Spleen (tissue), 11 donors: Measurements from ENCODE around the gene OR51M1. TPM values are rescaled to one million over a fixed set of nuclear protein-coding genes. Genes with fewer than 3 reads are reported as not detected.
"Not testable (repeated sequence)": the region's sequence is repeated elsewhere in the genome, so short reads cannot be mapped to it uniquely, and the experiment has no call there.

Source experiments
- DNase-seq: peaks from one replicate; pipeline ENCODE4 v3.0.0-alpha.2; 2020
- H3K27ac ChIP-seq, 8 donors: fragments of 200-600 bp; sonication (generic) in 7 of 8; 1 replicate in 4 of 8; 2 replicates in 4 of 8; pipeline versions ENCODE4 v1.5.0 to v1.8.0; 2016 to 2021; ENCODE audit warnings: inconsistent platforms in 4 of 8, mild to moderate bottlenecking in 4 of 8, moderate library complexity in 1 of 8
- H3K27me3 ChIP-seq, 7 donors: fragments of 200-600 bp; sonication (generic) in 6 of 7; replicated peaks in 1 of 7; 1 replicate in 4 of 7; 2 replicates in 3 of 7; pipeline versions ENCODE4 v1.5.0 to v1.8.0; 2016 to 2021; ENCODE audit warnings: inconsistent platforms in 3 of 7, mild to moderate bottlenecking in 1 of 7
- H3K36me3 ChIP-seq, 6 donors: fragments of 200-600 bp; sonication (generic) in 5 of 6; 1 replicate in 4 of 6; 2 replicates in 2 of 6; pipeline versions ENCODE4 v1.5.0 to v1.8.0; 2016 to 2021; ENCODE audit warnings: inconsistent platforms in 2 of 6
- H3K4me1 ChIP-seq, 6 donors: fragments of 200-600 bp; sonication (generic) in 5 of 6; 1 replicate in 3 of 6; 2 replicates in 3 of 6; pipeline versions ENCODE4 v1.5.0 to v1.8.0; 2016 to 2021; ENCODE audit warnings: inconsistent platforms in 3 of 6
- H3K4me3 ChIP-seq, 8 donors: fragments of 200-600 bp; sonication (generic) in 7 of 8; 1 replicate in 4 of 8; 2 replicates in 4 of 8; pipeline versions ENCODE4 v1.5.0 to v1.8.0; 2016 to 2021; ENCODE audit warnings: inconsistent platforms in 4 of 8, mild to moderate bottlenecking in 4 of 8, moderate library complexity in 2 of 8
- H3K9me3 ChIP-seq, 8 donors: fragments of 200-600 bp; sonication (generic) in 7 of 8; 1 replicate in 4 of 8; 2 replicates in 4 of 8; pipeline versions ENCODE4 v1.5.0 to v1.8.0; 2016 to 2021; ENCODE audit warnings: inconsistent platforms in 4 of 8
- POLR2A ChIP-seq, 3 donors: fragments of 450-650 bp; IDR thresholded peaks; one replicate each; pipeline ENCODE4 v1.5.1; 2017; ENCODE audit warnings: antibody characterized with exemption in 3 of 3, mild to moderate bottlenecking in 1 of 3
- POLR2AphosphoS5 ChIP-seq, 3 donors: sonication (generic); formaldehyde crosslinking; IDR thresholded peaks; one replicate each; pipeline ENCODE4 v1.5.1; 2017; ENCODE audit warnings: antibody characterized with exemption in 3 of 3
- WGBS, 5 donors: extraction: QIAGEN DNeasy Blood & Tissue Kit in 3 of 5; methylation state at CpG; one replicate each; pipeline versions ENCODE4 v1.1.5 to v1.1.7; 2013 to 2018; 5-methylcytosine and 5-hydroxymethylcytosine counted together
- intact Hi-C: fragments of 100-400 bp; cut with DNase I; formaldehyde crosslinking; loops from one replicate; pipeline ENCODE4 v1.15.0; 2023; ENCODE audit warnings: low total_unique reads
- polyA plus RNA-seq, 3 donors: library from polyadenylated mRNA; stranded (reverse); fragments of 200-250 nt; gene quantifications; one replicate each; pipeline ENCODE4 v1.2.1, GENCODE V29; 2013
- total RNA-seq, 7 donors: library from RNA; depleted of rRNA in 3 of 7; stranded (reverse); fragments of >200 nt in 3 of 7; fragmentation: NEBNext Ultra II Directional in 4 of 7; extraction: Animal tissue kit (Norgen Biotek cat#: 25700) in 4 of 7; gene quantifications; one replicate each; pipeline versions ENCODE4 v1.1.0 to v1.2.1, GENCODE V29; 2016 to 2021
- TF ChIP-seq, protein P1 (sequence below), 11 experiments: fragments of 200-600 bp in 7 of 11; fragments of 450-650 bp in 4 of 11; sonication (generic) in 4 of 11; IDR thresholded peaks in 8 of 11; conservative IDR thresholded peaks in 3 of 11; 1 replicate in 7 of 11; 2 replicates in 4 of 11; pipeline versions ENCODE4 v1.4.0 to v1.8.0; 2016 to 2021; ENCODE audit warnings: antibody characterized with exemption in 11 of 11, inconsistent platforms in 4 of 11, mild to moderate bottlenecking in 1 of 11
- donor health status: healthy with polysubstance abuse.
- donor health status: DM: no; HTN: no; CAD: no; lungs with moderate emphysema.
- donor health status: DM: no; HTN: no; CAD: no.
- donor health status: Bipolar disorder and iron deficiency.
- donor health status: healthy.
- donor health status: DM: no; HTN: no; CAD: no.
- donor health status: DM: yes; HTN: yes; CAD: no.

OR51M1 gene
- total and polyA plus RNA-seq, 10 donors = not detected

DNA sequence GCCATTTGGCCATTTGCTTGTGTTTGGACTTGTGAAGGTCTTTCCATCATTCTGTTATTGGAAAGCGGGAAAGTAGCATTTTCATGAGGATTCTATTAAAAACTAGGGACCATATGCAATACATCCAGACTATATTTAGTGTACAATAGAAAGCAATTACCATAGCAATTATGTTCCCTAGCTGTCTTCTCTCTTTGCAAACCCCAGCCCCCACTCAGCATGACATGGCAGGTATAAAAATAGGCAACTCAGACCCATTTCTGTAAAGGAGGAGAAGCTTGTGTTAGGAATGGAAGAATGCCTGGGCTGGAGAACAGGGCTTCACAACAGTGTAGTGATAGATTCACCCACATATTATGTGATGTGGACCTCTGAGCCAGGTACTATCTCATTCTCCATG lies 19.9 kb upstream of the OR51M1 start:
- Histone ChIP-seq H3K27me3 (no peaks in the 10 kb centered on the region), H3K9me3 (peaks cover 0 to 3% (median 0%) of the 10 kb centered on the region in 8 donors), H3K27ac (no peak overlapping the region), H3K36me3 (no peaks in the 10 kb centered on the region), H3K4me3 (no peak overlapping the region), H3K4me1 (no peaks in the 10 kb centered on the region)
- intact Hi-C loops = no loop called here
- no peak for DNase-seq
- TF ChIP-seq POLR2A (IDR thresholded peaks at IDR 0.05) (no peak), POLR2AphosphoS5 (IDR thresholded peaks at IDR 0.05) (no peak)
- TF ChIP-seq, protein P1, sequence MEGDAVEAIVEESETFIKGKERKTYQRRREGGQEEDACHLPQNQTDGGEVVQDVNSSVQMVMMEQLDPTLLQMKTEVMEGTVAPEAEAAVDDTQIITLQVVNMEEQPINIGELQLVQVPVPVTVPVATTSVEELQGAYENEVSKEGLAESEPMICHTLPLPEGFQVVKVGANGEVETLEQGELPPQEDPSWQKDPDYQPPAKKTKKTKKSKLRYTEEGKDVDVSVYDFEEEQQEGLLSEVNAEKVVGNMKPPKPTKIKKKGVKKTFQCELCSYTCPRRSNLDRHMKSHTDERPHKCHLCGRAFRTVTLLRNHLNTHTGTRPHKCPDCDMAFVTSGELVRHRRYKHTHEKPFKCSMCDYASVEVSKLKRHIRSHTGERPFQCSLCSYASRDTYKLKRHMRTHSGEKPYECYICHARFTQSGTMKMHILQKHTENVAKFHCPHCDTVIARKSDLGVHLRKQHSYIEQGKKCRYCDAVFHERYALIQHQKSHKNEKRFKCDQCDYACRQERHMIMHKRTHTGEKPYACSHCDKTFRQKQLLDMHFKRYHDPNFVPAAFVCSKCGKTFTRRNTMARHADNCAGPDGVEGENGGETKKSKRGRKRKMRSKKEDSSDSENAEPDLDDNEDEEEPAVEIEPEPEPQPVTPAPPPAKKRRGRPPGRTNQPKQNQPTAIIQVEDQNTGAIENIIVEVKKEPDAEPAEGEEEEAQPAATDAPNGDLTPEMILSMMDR (IDR thresholded peaks at IDR 0.05 in 8 of 11, conservative IDR thresholded peaks at IDR 0.05 in 3 of 11) = no peak
- 79 to 96% (median 85%) methylated on average over 1 of the region's 1 CpG for WGBS, 5 donors

DNA sequence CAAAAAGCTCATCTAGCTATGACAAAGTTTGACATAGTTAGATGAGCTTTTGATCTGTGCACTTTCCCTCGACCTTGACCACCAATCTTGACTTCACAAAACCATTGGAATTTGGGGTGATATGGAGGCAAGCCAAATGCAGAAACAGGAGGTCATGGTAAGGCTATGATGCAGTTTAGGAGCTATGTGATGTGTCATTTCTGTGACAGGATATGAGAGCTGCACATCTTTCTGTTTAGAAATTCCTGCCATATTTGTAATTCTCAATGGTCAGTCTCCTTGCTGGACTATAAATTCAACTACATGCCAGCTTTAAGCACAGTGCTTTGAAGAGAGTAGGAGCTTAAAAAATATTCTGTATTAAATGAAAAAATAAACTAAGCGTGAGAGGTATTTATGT lies 19.4 kb upstream of the OR51M1 start:
- Histone ChIP-seq H3K27ac (no peak overlapping the region), H3K4me3 (no peak overlapping the region), H3K36me3 (no peaks in the 10 kb centered on the region), H3K9me3 (peaks cover 0 to 3% (median 0%) of the 10 kb centered on the region in 8 donors), H3K27me3 (no peaks in the 10 kb centered on the region), H3K4me1 (no peaks in the 10 kb centered on the region)
- intact Hi-C loops = no loop called here
- TF ChIP-seq POLR2A (IDR thresholded peaks at IDR 0.05) (no peak), POLR2AphosphoS5 (IDR thresholded peaks at IDR 0.05) (no peak)
- TF ChIP-seq, protein P1 (IDR thresholded peaks at IDR 0.05 in 8 of 11, conservative IDR thresholded peaks at IDR 0.05 in 3 of 11) = no peak
- WGBS, 5 donors = 46 to 75% (median 59%) methylated on average over 1 to 2 of the region's 2 CpGs
- DNase-seq = no peak

GRCh38 chr11:5366365-5366764 lies 17.2 kb upstream of the OR51M1 start:
- H3K9me3 ChIP-seq, H3K4me1 ChIP-seq, H3K27ac ChIP-seq, H3K4me3 ChIP-seq, H3K36me3 ChIP-seq, H3K27me3 ChIP-seq, intact Hi-C loops, DNase-seq: not testable (repeated sequence)
- 80 to 92% (median 84%) methylated on average over 6 of the region's 6 CpGs for WGBS, 5 donors

DNA sequence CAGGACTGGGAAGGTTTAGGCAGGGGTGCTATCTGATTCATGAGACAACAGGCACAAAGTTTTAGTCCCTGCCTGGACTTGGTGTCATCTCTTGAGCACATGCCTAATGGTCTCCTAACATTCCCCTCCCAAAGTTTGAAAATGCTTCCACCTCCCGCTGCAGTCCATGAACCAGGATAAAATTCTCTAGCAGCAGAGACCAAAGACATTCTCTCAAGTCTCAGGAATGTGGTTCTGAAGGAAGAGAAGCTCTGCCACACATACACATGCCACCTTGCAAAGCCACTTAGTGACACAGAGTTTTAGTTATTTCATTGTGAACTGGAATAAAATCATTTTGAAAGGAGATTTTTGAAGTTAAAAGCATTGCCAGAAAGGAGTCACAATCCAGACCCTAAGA lies 16.8 kb upstream of the OR51M1 start:
- TF ChIP-seq POLR2A (IDR thresholded peaks at IDR 0.05) (no peak), POLR2AphosphoS5 (IDR thresholded peaks at IDR 0.05) (no peak)
- TF ChIP-seq, protein P1 (IDR thresholded peaks at IDR 0.05 in 8 of 11, conservative IDR thresholded peaks at IDR 0.05 in 3 of 11) = no peak
- Histone ChIP-seq H3K27ac (no peak overlapping the region), H3K36me3 (no peaks in the 10 kb centered on the region), H3K4me3 (no peak overlapping the region), H3K4me1 (no peaks in the 10 kb centered on the region), H3K9me3 (no peaks in the 10 kb centered on the region), H3K27me3 (no peaks in the 10 kb centered on the region)
- WGBS, 5 donors = 0 to 81% (median 73%) methylated on average over 1 of the region's 1 CpG
- intact Hi-C loops = no loop called here
- no peak for DNase-seq
